ENCODE data around the gene IL17RD.

IL17RD gene

GRCh38 chr3:57057351-57057750 lies 107.8 kb downstream of the IL17RD start:
- Histone ChIP-seq H3K27me3 (ENCODE audit: control insufficient read depth, insufficient read depth, low read length, poor library complexity, severe bottlenecking) (no peaks in the 10 kb centered on the region), H3K4me1 (ENCODE audit: control insufficient read depth, insufficient read depth, low read length) (peaks cover 6% of the 10 kb centered on the region), H3K27ac (ENCODE audit: insufficient read depth, low read depth, low read length, poor library complexity, severe bottlenecking) (no peak overlapping the region), H3K9me3 (ENCODE audit: control insufficient read depth, low read length) (no peaks in the 10 kb centered on the region), H3K4me3 (ENCODE audit: insufficient read depth, low read depth, low read length) (no peak overlapping the region), H3K36me3 (ENCODE audit: control insufficient read depth, insufficient read depth, low read length) (no peaks in the 10 kb centered on the region)
- WGBS, 2 experiments = 75 to 87% methylated on average over 5 to 6 of the region's 6 CpGs

GRCh38 chr3:57053122-57053521 lies 112.0 kb downstream of the IL17RD start:
- Histone ChIP-seq H3K4me3 (ENCODE audit: insufficient read depth, low read depth, low read length) (no peak overlapping the region), H3K36me3 (ENCODE audit: control insufficient read depth, insufficient read depth, low read length) (no peaks in the 10 kb centered on the region), H3K4me1 (ENCODE audit: control insufficient read depth, insufficient read depth, low read length) (no peaks in the 10 kb centered on the region), H3K27ac (ENCODE audit: insufficient read depth, low read depth, low read length, poor library complexity, severe bottlenecking) (no peak overlapping the region), H3K27me3 (ENCODE audit: control insufficient read depth, insufficient read depth, low read length, poor library complexity, severe bottlenecking) (no peaks in the 10 kb centered on the region), H3K9me3 (ENCODE audit: control insufficient read depth, low read length) (no peaks in the 10 kb centered on the region)
- WGBS, 2 experiments = 87 to 88% methylated on average over 6 of the region's 6 CpGs

- H3K4me1 ChIP-seq (ENCODE audit: control insufficient read depth, insufficient read depth, low read length) = no peaks in the 10 kb centered on the region
- 89 to 90% methylated on average over 5 of the region's 5 CpGs for WGBS, 2 experiments
- no peak overlapping the region for H3K27ac ChIP-seq (ENCODE audit: insufficient read depth, low read depth, low read length, poor library complexity, severe bottlenecking)
- H3K9me3 ChIP-seq (ENCODE audit: control insufficient read depth, low read length) = no peaks in the 10 kb centered on the region
- H3K4me3 ChIP-seq (ENCODE audit: insufficient read depth, low read depth, low read length) = no peak overlapping the region
- no peaks in the 10 kb centered on the region for H3K27me3 ChIP-seq (ENCODE audit: control insufficient read depth, insufficient read depth, low read length, poor library complexity, severe bottlenecking)
- no peaks in the 10 kb centered on the region for H3K36me3 ChIP-seq (ENCODE audit: control insufficient read depth, insufficient read depth, low read length)
These were observed 112.5 kb downstream of the IL17RD start for GRCh38 chr3:57052662-57053061.

DNA sequence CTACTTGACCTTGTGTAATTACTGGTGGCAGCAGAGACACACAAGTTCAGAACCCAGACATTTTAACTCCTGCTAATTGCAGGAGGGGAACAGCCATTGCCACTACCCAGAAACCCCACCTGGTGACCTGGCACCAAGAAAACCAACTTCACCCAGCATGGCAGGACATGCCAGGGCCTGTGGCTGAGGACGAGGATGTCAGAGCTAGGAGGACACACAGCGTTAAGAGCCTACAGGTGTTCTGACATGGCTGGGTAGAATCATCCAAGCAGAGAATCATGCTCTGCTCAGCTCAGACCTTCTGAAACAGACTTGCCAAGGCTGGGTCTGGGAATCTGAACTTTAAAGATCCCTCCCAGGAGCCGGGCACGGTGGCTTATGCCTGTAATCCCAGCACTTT lies 116.4 kb downstream of the IL17RD start:
- no peaks in the 10 kb centered on the region for H3K27me3 ChIP-seq (ENCODE audit: control insufficient read depth, insufficient read depth, low read length, poor library complexity, severe bottlenecking)
- no peaks in the 10 kb centered on the region for H3K4me1 ChIP-seq (ENCODE audit: control insufficient read depth, insufficient read depth, low read length)
- no peak overlapping the region for H3K4me3 ChIP-seq (ENCODE audit: insufficient read depth, low read depth, low read length)
- H3K9me3 ChIP-seq (ENCODE audit: control insufficient read depth, low read length) = no peaks in the 10 kb centered on the region
- no peak overlapping the region for H3K27ac ChIP-seq (ENCODE audit: insufficient read depth, low read depth, low read length, poor library complexity, severe bottlenecking)
- no peaks in the 10 kb centered on the region for H3K36me3 ChIP-seq (ENCODE audit: control insufficient read depth, insufficient read depth, low read length)
- WGBS, 2 experiments = 89 to 91% methylated on average over 4 of the region's 4 CpGs

- 93 to 94% methylated on average over 7 to 8 of the region's 8 CpGs for WGBS, 2 experiments
- H3K27ac ChIP-seq (ENCODE audit: insufficient read depth, low read depth, low read length, poor library complexity, severe bottlenecking) = no peak overlapping the region
- H3K4me3 ChIP-seq (ENCODE audit: insufficient read depth, low read depth, low read length) = no peak overlapping the region
- no peaks in the 10 kb centered on the region for H3K36me3 ChIP-seq (ENCODE audit: control insufficient read depth, insufficient read depth, low read length)
- no peaks in the 10 kb centered on the region for H3K27me3 ChIP-seq (ENCODE audit: control insufficient read depth, insufficient read depth, low read length, poor library complexity, severe bottlenecking)
- H3K4me1 ChIP-seq (ENCODE audit: control insufficient read depth, insufficient read depth, low read length) = no peaks in the 10 kb centered on the region
- H3K9me3 ChIP-seq (ENCODE audit: control insufficient read depth, low read length) = no peaks in the 10 kb centered on the region
These were observed 117.0 kb downstream of the IL17RD start for GRCh38 chr3:57048052-57048671.

DNA sequence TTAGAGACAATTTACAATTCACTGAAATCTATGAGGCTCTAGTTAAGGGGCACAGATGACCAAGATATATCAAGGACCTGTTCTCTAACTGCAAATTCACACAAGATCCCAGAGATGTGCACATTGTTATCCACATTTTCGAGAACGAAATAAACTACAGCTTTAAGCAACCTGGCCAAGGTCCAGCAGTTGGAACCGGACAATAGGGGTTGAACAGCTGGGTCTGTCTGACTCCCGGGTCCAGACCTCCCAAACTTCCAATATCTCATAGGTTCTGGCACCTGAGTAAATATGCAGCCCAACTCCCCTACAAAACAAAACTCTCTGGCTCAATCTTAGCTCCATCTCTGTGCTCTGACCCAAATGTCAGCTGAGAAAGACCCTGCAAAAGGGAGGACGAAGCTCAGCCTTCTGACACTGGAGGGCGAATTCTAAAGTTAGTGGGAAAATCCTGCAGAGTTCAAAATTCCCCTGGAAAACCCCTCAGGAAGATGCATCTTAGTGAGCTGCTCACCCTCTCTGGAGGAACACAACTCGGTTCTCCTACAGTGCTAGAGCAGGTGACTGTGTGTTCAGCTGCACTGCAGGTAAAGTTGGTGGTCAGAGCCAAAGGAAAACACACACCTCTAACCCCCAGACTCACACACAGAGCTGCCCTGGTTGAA lies 118.9 kb downstream of the IL17RD start:
- 90 to 92% methylated on average over 7 of the region's 7 CpGs for WGBS, 2 experiments
- Histone ChIP-seq H3K4me3 (ENCODE audit: insufficient read depth, low read depth, low read length) (no peak overlapping the region), H3K9me3 (ENCODE audit: control insufficient read depth, low read length) (no peaks in the 10 kb centered on the region), H3K27ac (ENCODE audit: insufficient read depth, low read depth, low read length, poor library complexity, severe bottlenecking) (no peak overlapping the region), H3K27me3 (ENCODE audit: control insufficient read depth, insufficient read depth, low read length, poor library complexity, severe bottlenecking) (no peaks in the 10 kb centered on the region), H3K4me1 (ENCODE audit: control insufficient read depth, insufficient read depth, low read length) (no peaks in the 10 kb centered on the region), H3K36me3 (ENCODE audit: control insufficient read depth, insufficient read depth, low read length) (no peaks in the 10 kb centered on the region)

DNA sequence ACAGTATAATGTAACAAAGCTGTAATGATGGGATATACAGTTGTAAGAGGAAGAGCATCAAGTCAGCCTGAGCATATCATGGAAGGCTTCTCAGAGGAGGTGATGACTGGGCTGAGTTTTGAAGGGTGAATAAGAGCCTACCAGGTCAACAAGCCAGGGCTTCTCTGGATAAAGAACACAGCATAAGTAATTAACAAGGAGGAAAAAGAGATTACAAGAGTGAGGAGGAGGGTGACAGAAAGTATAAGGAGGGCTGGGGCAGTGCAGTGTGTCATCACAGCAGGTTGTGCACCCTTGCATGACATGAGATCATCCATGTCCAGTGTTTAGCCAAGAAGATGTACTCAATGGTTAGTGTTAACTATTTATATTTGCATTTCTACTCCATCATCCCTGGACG lies 121.6 kb downstream of the IL17RD start:
- no peaks in the 10 kb centered on the region for H3K27me3 ChIP-seq (ENCODE audit: control insufficient read depth, insufficient read depth, low read length, poor library complexity, severe bottlenecking)
- H3K4me1 ChIP-seq (ENCODE audit: control insufficient read depth, insufficient read depth, low read length) = no peaks in the 10 kb centered on the region
- 0% methylated on average over 1 of the region's 1 CpG; no CpG with 5 or more reads in 1 of the 2 experiments for WGBS, 2 experiments
- H3K4me3 ChIP-seq (ENCODE audit: insufficient read depth, low read depth, low read length) = no peak overlapping the region
- no peak overlapping the region for H3K27ac ChIP-seq (ENCODE audit: insufficient read depth, low read depth, low read length, poor library complexity, severe bottlenecking)
- H3K9me3 ChIP-seq (ENCODE audit: control insufficient read depth, low read length) = no peaks in the 10 kb centered on the region
- no peaks in the 10 kb centered on the region for H3K36me3 ChIP-seq (ENCODE audit: control insufficient read depth, insufficient read depth, low read length)

- no peak overlapping the region for H3K27ac ChIP-seq (ENCODE audit: insufficient read depth, low read depth, low read length, poor library complexity, severe bottlenecking)
- no peaks in the 10 kb centered on the region for H3K4me1 ChIP-seq (ENCODE audit: control insufficient read depth, insufficient read depth, low read length)
- no peaks in the 10 kb centered on the region for H3K36me3 ChIP-seq (ENCODE audit: control insufficient read depth, insufficient read depth, low read length)
- 83 to 85% methylated on average over 6 of the region's 6 CpGs for WGBS, 2 experiments
- H3K9me3 ChIP-seq (ENCODE audit: control insufficient read depth, low read length) = no peaks in the 10 kb centered on the region
- H3K27me3 ChIP-seq (ENCODE audit: control insufficient read depth, insufficient read depth, low read length, poor library complexity, severe bottlenecking) = no peaks in the 10 kb centered on the region
- no peak overlapping the region for H3K4me3 ChIP-seq (ENCODE audit: insufficient read depth, low read depth, low read length)
These were observed 123.5 kb downstream of the IL17RD start for GRCh38 chr3:57041674-57042073.

Measured in ectodermal cell (in vitro differentiated cells).